DND-41 (cell line): Measurements from ENCODE around the gene ZHX3.

Experiments used
- CTCF ChIP-seq: IDR thresholded peaks from 2 replicates; pipeline ENCODE4 v1.5.1; 2012; ENCODE audit warnings: borderline replicate concordance, low read length, moderate library complexity, mild to moderate bottlenecking; ENCODE audit not compliant: poor library complexity, severe bottlenecking; ENCODE audit errors: extremely low read depth
- EZH2 ChIP-seq: IDR thresholded peaks from 3 replicates; pipeline ENCODE4 v1.6.1; 2012; ENCODE audit warnings: borderline replicate concordance, low read depth, mild to moderate bottlenecking, moderate library complexity, low read length, inconsistent platforms; ENCODE audit not compliant: severe bottlenecking

GRCh38 chr20:41145317-41145716 lies 172.2 kb downstream of the ZHX3 start:
- TF ChIP-seq EZH2 = no peak
- no peak for TF ChIP-seq CTCF
